HG03135 (cell line): ENCODE results near the gene IFIH1.
A peak's percentile ranks its signal among the peaks of the same experiment; 100 is the strongest.

Experiments
- ATAC-seq: cut with Tn5 transposase; IDR thresholded peaks from one replicate; pipeline ENCODE4 v1.9.1; 2021; ENCODE audit warnings: mild to moderate bottlenecking, moderate library complexity; ENCODE audit not compliant: unreplicated experiment

Gene IFIH1

GRCh38 chr2:162318328-162319180 lies at the start of gene IFIH1:
Gene IFIH1, minus strand, starts transcription at chr2:162318684. Its CDS starts 377 bp downstream, at chr2:162318307.
- ATAC-seq: peak; percentile 85

GRCh38 chr2:162365392-162365791 lies 46.9 kb upstream of the IFIH1 start:
- ATAC-seq: no peak

GRCh38 chr2:162344617-162344950 lies 26.1 kb upstream of the IFIH1 start:
- ATAC-seq: no peak

GRCh38 chr2:162343824-162344616 lies 25.5 kb upstream of the IFIH1 start, which contains the start of gene GCA:
Gene GCA, plus strand, starts transcription at chr2:162344132. Its CDS starts 117 bp downstream, at chr2:162344249.
- ATAC-seq: peak; percentile 100

- no peak for ATAC-seq
Observed at GRCh38 chr2:162343492-162343823, 25.0 kb upstream of the IFIH1 start.

GRCh38 chr2:162342841-162343240 lies 24.4 kb upstream of the IFIH1 start:
- no peak for ATAC-seq

- no peak for ATAC-seq
Observed at GRCh38 chr2:162342321-162342720, 23.8 kb upstream of the IFIH1 start.

- no peak for ATAC-seq
Observed at GRCh38 chr2:162340822-162341221, 22.3 kb upstream of the IFIH1 start.

GRCh38 chr2:162337868-162338267 lies 19.4 kb upstream of the IFIH1 start:
- no peak for ATAC-seq

- ATAC-seq: no peak
Observed at GRCh38 chr2:162333968-162334367, 15.5 kb upstream of the IFIH1 start.

- no peak for ATAC-seq
Observed at GRCh38 chr2:162330881-162331280, 12.4 kb upstream of the IFIH1 start.

- peak; percentile 94 for ATAC-seq
Observed at GRCh38 chr2:162328424-162329157, 10.1 kb upstream of the IFIH1 start.

GRCh38 chr2:162327806-162328205 lies 9.3 kb upstream of the IFIH1 start:
- no peak for ATAC-seq

GRCh38 chr2:162327134-162327769 lies 8.8 kb upstream of the IFIH1 start:
- no peak for ATAC-seq

- ATAC-seq: no peak
Observed at GRCh38 chr2:162324953-162325352, 6.5 kb upstream of the IFIH1 start.

GRCh38 chr2:162320864-162321517 lies 2.5 kb upstream of the IFIH1 start:
- no peak for ATAC-seq

GRCh38 chr2:162317861-162318327 lies 590 bp downstream of the IFIH1 start:
- peak; percentile 8 for ATAC-seq

GRCh38 chr2:162317058-162317742 lies 1.3 kb downstream of the IFIH1 start:
- no peak for ATAC-seq

GRCh38 chr2:162316590-162316989 lies 1.9 kb downstream of the IFIH1 start:
- no peak for ATAC-seq

- no peak for ATAC-seq
Observed at GRCh38 chr2:162315938-162316337, 2.5 kb downstream of the IFIH1 start.
